Activated T-helper 2 cell treated with anti-CD3 and anti-CD28 coated beads, Interferon-gamma antibody, Interleukin-2, Interleukin-4, amounts not matched to agents 10 μg/mL and 5 μg/mL and 100 μg/mL, durations not matched to agents 14 hours and 24 hours and 36 hours (primary cell): ENCODE data around the gene RBMS3. TPM values are rescaled to one million over a fixed set of nuclear protein-coding genes. Genes with fewer than 3 reads are reported as not detected.

Experiments
- DNase-seq: peaks from one replicate; pipeline ENCODE4 v3.0.0; 2021; ENCODE audit warnings: low spot score
- H3K27ac Mint-ChIP-seq: one replicate; pipeline ENCODE4 v1.8.0; 2021; ENCODE audit warnings: mixed read lengths
- H3K27me3 Mint-ChIP-seq: one replicate; pipeline ENCODE4 v1.8.0; 2021; ENCODE audit warnings: low read depth, mixed read lengths
- H3K36me3 Mint-ChIP-seq: one replicate; pipeline ENCODE4 v1.8.0; 2021; ENCODE audit warnings: low read depth, mixed read lengths
- H3K4me1 Mint-ChIP-seq: one replicate; pipeline ENCODE4 v1.8.0; 2021; ENCODE audit warnings: low read depth, mixed read lengths
- H3K4me3 Mint-ChIP-seq: one replicate; pipeline ENCODE4 v1.8.0; 2021; ENCODE audit warnings: low read depth, mild to moderate bottlenecking, moderate library complexity, mixed read lengths
- H3K9me3 Mint-ChIP-seq: one replicate; pipeline ENCODE4 v1.8.0; 2021; ENCODE audit warnings: mixed read lengths
- intact Hi-C: fragments of 100-400 bp; cut with micrococcal nuclease; formaldehyde crosslinking; loops from one replicate; pipeline ENCODE4 v1.15.1; 2023
- total RNA-seq: library from RNA; stranded (reverse); gene quantifications from 2 replicates; pipeline ENCODE4 v1.2.3, GENCODE V29; 2022

RBMS3 gene
- total RNA-seq, 1 donor from 2014 or later, result 5.3 TPM

DNA sequence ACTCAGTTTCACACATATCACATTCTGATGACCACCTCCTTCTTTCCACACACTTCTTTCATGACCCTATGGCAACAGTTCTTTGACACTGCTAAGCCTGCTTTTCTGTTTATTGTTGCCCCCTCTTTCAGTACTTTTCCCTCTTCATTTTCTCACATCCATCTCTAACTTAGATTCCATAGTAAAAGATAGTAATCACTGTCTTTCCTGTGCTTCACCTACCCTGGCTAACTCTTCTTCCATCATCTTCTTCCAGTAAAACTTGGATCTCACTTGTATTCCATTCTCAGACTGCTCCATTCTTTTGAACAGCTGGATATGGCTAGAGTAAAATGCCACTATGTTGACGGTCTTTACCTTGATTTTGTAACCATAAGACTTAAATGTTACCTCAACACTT, 692.9 kb downstream of the RBMS3 start:
- no peak overlapping the region for H3K27ac Mint-ChIP-seq
- H3K4me3 Mint-ChIP-seq, result no peak overlapping the region
- no peaks in the 10 kb centered on the region for H3K36me3 Mint-ChIP-seq
- no peaks in the 10 kb centered on the region for H3K4me1 Mint-ChIP-seq
- H3K9me3 Mint-ChIP-seq, result no peaks in the 10 kb centered on the region
- DNase-seq, result no peak
- intact Hi-C loops, result no loop called here
- peaks cover 9% of the 10 kb centered on the region for H3K27me3 Mint-ChIP-seq

- no peak overlapping the region for H3K27ac Mint-ChIP-seq
- H3K9me3 Mint-ChIP-seq, result no peaks in the 10 kb centered on the region
- no peaks in the 10 kb centered on the region for H3K36me3 Mint-ChIP-seq
- no peak overlapping the region for H3K4me3 Mint-ChIP-seq
- intact Hi-C loops, result no loop called here
- DNase-seq, result no peak
- H3K4me1 Mint-ChIP-seq, result no peaks in the 10 kb centered on the region
- H3K27me3 Mint-ChIP-seq, result peaks cover 5% of the 10 kb centered on the region
These were observed 696.0 kb downstream of the RBMS3 start for GRCh38 chr3:29976871-29977270.

- H3K4me1 Mint-ChIP-seq, result no peaks in the 10 kb centered on the region
- H3K27me3 Mint-ChIP-seq, result peaks cover 5% of the 10 kb centered on the region
- no peaks in the 10 kb centered on the region for H3K9me3 Mint-ChIP-seq
- no peak overlapping the region for H3K4me3 Mint-ChIP-seq
- no peak overlapping the region for H3K27ac Mint-ChIP-seq
- DNase-seq, result no peak
- H3K36me3 Mint-ChIP-seq, result no peaks in the 10 kb centered on the region
- intact Hi-C loops, result no loop called here
These were observed 696.5 kb downstream of the RBMS3 start for GRCh38 chr3:29977360-29977759.

DNA sequence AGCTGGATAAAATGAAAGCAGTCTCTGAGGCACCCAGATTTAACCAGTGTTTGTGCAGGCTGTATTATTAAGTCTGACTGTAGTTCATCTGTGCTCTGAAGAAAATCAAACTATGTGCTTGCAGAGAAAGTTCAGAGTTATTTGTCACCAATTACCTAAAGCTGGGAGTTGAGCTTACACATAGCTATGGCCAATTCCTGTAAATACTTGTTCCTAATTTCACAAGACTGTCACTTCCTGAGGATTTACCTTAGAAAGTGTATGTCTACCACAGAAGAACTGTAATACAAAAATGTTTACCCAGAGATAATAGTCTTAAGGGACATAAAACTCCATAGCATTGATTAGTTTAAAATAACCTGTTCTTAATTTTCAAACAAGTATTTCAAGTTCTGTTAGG, 697.2 kb downstream of the RBMS3 start:
- no peaks in the 10 kb centered on the region for H3K36me3 Mint-ChIP-seq

DNA sequence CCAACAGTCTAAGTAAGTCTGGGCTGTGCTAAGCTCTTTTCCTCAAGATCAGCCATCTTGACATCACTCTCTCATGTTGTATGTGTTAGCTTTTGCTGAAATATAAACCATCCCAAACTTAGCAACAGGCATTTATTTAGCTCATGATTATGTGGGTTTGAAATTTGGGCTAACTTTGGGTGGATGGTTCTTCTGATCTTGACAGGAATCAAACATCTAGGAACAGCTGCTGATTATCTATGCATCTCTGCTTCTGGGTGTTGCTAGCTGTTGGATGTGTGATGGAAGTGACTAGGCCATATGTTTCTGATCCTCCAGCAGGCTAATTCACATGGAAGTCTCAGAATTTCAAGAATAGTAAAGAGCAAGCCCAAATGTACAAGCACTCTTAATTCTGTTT, 710.3 kb downstream of the RBMS3 start:
- H3K36me3 Mint-ChIP-seq, result no peaks in the 10 kb centered on the region
- no peaks in the 10 kb centered on the region for H3K9me3 Mint-ChIP-seq
- H3K27ac Mint-ChIP-seq, result no peak overlapping the region
- H3K27me3 Mint-ChIP-seq, result peaks cover 7% of the 10 kb centered on the region
- H3K4me3 Mint-ChIP-seq, result no peak overlapping the region
- no peaks in the 10 kb centered on the region for H3K4me1 Mint-ChIP-seq
- intact Hi-C loops, result no loop called here
- DNase-seq, result no peak

More for the DNA sequence above, 697.2 kb downstream of the RBMS3 start:
- intact Hi-C loops, result no loop called here
- H3K4me1 Mint-ChIP-seq, result no peaks in the 10 kb centered on the region
- DNase-seq, result no peak
- H3K27me3 Mint-ChIP-seq, result peaks cover 5% of the 10 kb centered on the region
- no peak overlapping the region for H3K4me3 Mint-ChIP-seq
- no peaks in the 10 kb centered on the region for H3K9me3 Mint-ChIP-seq
- H3K27ac Mint-ChIP-seq, result no peak overlapping the region

DNA sequence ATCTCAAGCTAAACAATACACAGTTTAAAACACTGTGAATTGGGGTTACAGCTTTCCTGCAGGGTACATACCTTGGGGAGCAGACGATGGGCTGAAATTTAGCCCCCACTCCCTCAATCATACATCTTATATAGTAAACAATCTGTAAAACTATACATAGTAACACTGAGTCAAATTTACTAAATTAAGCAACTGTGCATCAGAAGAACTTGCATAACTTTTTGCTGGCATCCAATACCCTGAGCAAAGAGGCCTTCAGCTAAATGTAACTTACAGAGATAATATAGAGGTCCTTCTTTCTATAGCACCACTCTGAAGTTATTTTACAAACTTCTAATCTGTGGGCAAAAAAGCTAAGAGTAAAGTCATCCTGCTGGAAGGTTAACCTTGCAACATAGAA, 721.9 kb downstream of the RBMS3 start:
- no peak overlapping the region for H3K4me3 Mint-ChIP-seq
- intact Hi-C loops, result no loop called here
- DNase-seq, result no peak
- H3K9me3 Mint-ChIP-seq, result no peaks in the 10 kb centered on the region
- no peaks in the 10 kb centered on the region for H3K36me3 Mint-ChIP-seq
- no peak overlapping the region for H3K27ac Mint-ChIP-seq
- peaks cover 4% of the 10 kb centered on the region for H3K4me1 Mint-ChIP-seq
- no peaks in the 10 kb centered on the region for H3K27me3 Mint-ChIP-seq

DNA sequence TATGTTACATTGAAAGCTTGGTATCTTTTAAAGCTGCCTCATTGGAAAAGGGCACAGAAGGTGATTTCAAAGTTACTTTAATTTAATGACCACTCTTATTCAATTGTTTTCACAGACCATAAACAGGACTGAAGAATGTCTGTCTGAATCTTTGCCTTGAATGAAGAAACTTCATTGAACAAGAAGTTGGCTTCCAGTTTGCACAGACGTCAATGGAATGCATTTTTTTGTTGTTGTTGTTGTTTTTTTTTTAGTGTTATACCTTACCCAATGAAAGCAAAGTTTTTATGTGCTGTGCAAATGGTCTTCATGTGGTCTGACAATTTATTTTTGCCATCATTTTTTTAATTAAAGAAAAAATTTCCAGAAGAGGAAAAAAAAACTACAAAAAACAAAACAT, 722.9 kb downstream of the RBMS3 start:
- Mint-ChIP-seq H3K36me3 (no peaks in the 10 kb centered on the region), H3K27me3 (no peaks in the 10 kb centered on the region), H3K9me3 (no peaks in the 10 kb centered on the region), H3K4me3 (no peak overlapping the region), H3K4me1 (peaks cover 4% of the 10 kb centered on the region), H3K27ac (no peak overlapping the region)
- intact Hi-C loops, result no loop called here
- no peak for DNase-seq

- no peaks in the 10 kb centered on the region for H3K9me3 Mint-ChIP-seq
- H3K4me3 Mint-ChIP-seq, result no peak overlapping the region
- no peaks in the 10 kb centered on the region for H3K27me3 Mint-ChIP-seq
- intact Hi-C loops, result no loop called here
- no peak for DNase-seq
- peaks cover 4% of the 10 kb centered on the region for H3K4me1 Mint-ChIP-seq
- H3K27ac Mint-ChIP-seq, result no peak overlapping the region
- H3K36me3 Mint-ChIP-seq, result no peaks in the 10 kb centered on the region
These were observed 723.6 kb downstream of the RBMS3 start for GRCh38 chr3:30004481-30004880.

DNA sequence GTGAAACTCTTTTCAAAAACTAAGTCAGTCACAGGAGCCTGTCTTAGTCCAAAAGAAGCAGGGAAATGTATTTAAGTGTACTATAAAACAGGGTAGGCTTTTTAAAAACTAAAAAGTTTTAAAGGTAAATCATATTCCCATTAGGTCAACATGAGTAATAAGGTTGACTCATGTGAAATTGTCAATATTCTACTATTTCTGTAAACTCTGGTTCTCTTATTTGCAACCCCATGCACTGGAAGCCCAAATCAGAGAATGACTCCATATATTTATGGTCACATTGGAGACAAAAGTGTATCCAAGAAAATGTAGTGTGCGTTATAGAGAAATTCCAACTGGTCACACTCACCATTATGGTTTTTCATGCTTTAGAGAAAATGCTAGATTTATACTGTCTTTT, 725.2 kb downstream of the RBMS3 start:
- no peaks in the 10 kb centered on the region for H3K9me3 Mint-ChIP-seq
- H3K27me3 Mint-ChIP-seq, result peaks cover 2% of the 10 kb centered on the region

GRCh38 chr3:30007668-30008067, 726.8 kb downstream of the RBMS3 start:
- Mint-ChIP-seq H3K27me3 (peaks cover 4% of the 10 kb centered on the region), H3K9me3 (no peaks in the 10 kb centered on the region), H3K4me3 (no peak overlapping the region), H3K36me3 (no peaks in the 10 kb centered on the region), H3K27ac (no peak overlapping the region), H3K4me1 (peaks cover 10% of the 10 kb centered on the region)
- DNase-seq, result no peak
- intact Hi-C loops, result no loop called here

More for the DNA sequence above, 725.2 kb downstream of the RBMS3 start:
- Mint-ChIP-seq H3K27ac (no peak overlapping the region), H3K4me3 (no peak overlapping the region), H3K36me3 (no peaks in the 10 kb centered on the region), H3K4me1 (peaks cover 7% of the 10 kb centered on the region)
- DNase-seq, result no peak
- intact Hi-C loops, result no loop called here

GRCh38 chr3:30011237-30011803, 730.4 kb downstream of the RBMS3 start:
- intact Hi-C loops, result loop anchor here (5.0 to 10.0 kb wide), 2 partner anchors 74 to 743 kb away; no protein-coding TSS in a partner anchor
- H3K27me3 Mint-ChIP-seq, result peaks cover 4% of the 10 kb centered on the region

DNA sequence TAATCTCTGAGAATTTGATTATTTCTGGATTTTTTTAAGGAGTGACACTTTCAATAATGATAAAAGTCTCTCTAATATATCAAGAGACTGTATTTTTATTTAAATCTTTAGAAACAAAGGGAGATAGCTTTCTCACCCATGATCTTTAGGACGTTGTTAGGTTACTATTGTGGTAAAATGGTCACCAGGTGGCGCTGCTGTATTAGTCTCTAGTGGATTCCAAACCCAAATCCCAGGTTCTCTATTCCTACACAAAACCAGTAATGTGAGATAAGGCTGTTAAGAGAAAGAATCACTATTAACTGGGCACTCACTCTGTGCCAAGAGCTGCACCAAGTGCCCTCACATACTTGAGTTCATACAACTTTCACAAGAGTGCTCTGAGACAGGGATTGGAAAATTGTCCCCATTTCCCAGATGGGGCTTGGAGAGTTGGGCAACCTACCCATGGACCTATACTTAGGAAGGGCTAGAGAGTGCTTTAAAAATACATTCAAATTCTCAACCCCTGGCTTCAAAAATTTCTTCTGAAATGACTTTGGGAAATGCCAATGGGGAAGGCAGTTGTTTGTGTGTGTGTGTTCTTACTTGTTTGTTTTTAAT, 732.2 kb downstream of the RBMS3 start:
- Mint-ChIP-seq H3K9me3 (no peaks in the 10 kb centered on the region), H3K4me1 (peaks cover 6% of the 10 kb centered on the region), H3K36me3 (no peaks in the 10 kb centered on the region), H3K4me3 (no peak overlapping the region), H3K27ac (no peak overlapping the region), H3K27me3 (peaks cover 4% of the 10 kb centered on the region)
- intact Hi-C loops, result loop anchor here (5.0 to 10.0 kb wide), 2 partner anchors 76 to 742 kb away; no protein-coding TSS in a partner anchor
- DNase-seq, result no peak

More at GRCh38 chr3:30011237-30011803, 730.4 kb downstream of the RBMS3 start:
- H3K36me3 Mint-ChIP-seq, result no peaks in the 10 kb centered on the region
- DNase-seq, result no peak
- peaks cover 10% of the 10 kb centered on the region for H3K4me1 Mint-ChIP-seq
- no peak overlapping the region for H3K4me3 Mint-ChIP-seq
- no peak overlapping the region for H3K27ac Mint-ChIP-seq
- H3K9me3 Mint-ChIP-seq, result no peaks in the 10 kb centered on the region

DNA sequence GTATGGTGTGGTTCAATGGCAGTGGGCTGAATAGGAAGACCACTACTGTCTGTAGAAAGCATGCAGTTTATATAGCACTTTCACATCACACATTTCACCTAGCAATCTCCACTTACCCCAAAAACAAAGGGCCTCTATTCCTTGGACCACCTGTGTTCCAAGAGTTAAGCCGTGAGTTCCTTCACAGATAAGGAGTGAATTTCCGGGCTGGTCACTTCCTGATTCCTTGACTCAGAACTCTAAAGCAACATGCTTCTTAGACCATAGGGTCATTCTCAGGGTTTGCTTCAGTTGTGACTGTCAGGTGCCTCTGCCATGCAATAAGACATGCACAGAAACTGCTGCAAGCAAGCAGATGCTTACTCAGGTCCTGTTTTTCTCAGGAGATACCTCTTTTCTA, 737.0 kb downstream of the RBMS3 start:
- H3K36me3 Mint-ChIP-seq, result no peaks in the 10 kb centered on the region
- intact Hi-C loops, result loop anchor here (10.0 kb wide), 1 partner anchor 737 kb away; no protein-coding TSS in a partner anchor
- H3K4me1 Mint-ChIP-seq, result no peaks in the 10 kb centered on the region
- no peaks in the 10 kb centered on the region for H3K9me3 Mint-ChIP-seq
- DNase-seq, result no peak
- H3K27me3 Mint-ChIP-seq, result peaks cover 18% of the 10 kb centered on the region
- no peak overlapping the region for H3K27ac Mint-ChIP-seq
- no peak overlapping the region for H3K4me3 Mint-ChIP-seq
